ENCODE results near the gene ZNF595. TPM values are rescaled to one million over a fixed set of nuclear protein-coding genes. Genes with fewer than 3 reads are reported as not detected.

Gene ZNF595
- polyA plus RNA-seq, 3 donors: 0.58 to 7.3 (median 1.6) TPM

- no peak overlapping the region for H3K4me3 ChIP-seq (replicated peaks in 1 of 3; ENCODE audit: low read depth in 2 of 3, low read length in 3 of 3)
- H3K4me1 ChIP-seq (ENCODE audit: control insufficient read depth in 1 of 2, insufficient read depth in 2 of 2, low read length in 2 of 2): no peaks in the 10 kb centered on the region
- H3K9me3 ChIP-seq (replicated peaks in 1 of 2; ENCODE audit: control insufficient read depth in 1 of 2, insufficient read depth in 1 of 2, low read length in 2 of 2): peaks cover 73 to 96% of the 10 kb centered on the region in 2 donors
- no peak overlapping the region for H3K9ac ChIP-seq (ENCODE audit: insufficient read depth, low read length, poor library complexity, severe bottlenecking)
- no peak overlapping the region for H3K4me2 ChIP-seq (replicated peaks; ENCODE audit: extremely low read depth, low read length, poor library complexity, severe bottlenecking)
- no peak overlapping the region for H3K27ac ChIP-seq (ENCODE audit: low read depth in 1 of 2, low read length in 2 of 2)
- Mint-ChIP-seq H3K27me3 (ENCODE audit: low read depth in 3 of 3) (peaks cover 0 to 2% (median 1%) of the 10 kb centered on the region in 3 donors), H3K27ac (no peak overlapping the region), H3K36me3 (no peaks in the 10 kb centered on the region), H3K9me3 (peaks cover 41 to 87% (median 81%) of the 10 kb centered on the region in 7 donors), H3K4me3 (no peak overlapping the region), H3K4me1 (no peaks in the 10 kb centered on the region)
- no peaks in the 10 kb centered on the region for H4K20me1 ChIP-seq (ENCODE audit: insufficient read depth, low read length)
- H2AFZ ChIP-seq (ENCODE audit: insufficient read depth, low read depth, low read length, poor library complexity, severe bottlenecking): no peak overlapping the region
- H3K27me3 ChIP-seq (ENCODE audit: control insufficient read depth in 2 of 2, insufficient read depth in 2 of 2, low read length in 2 of 2): no peaks in the 10 kb centered on the region
- no peaks in the 10 kb centered on the region for H3K79me2 ChIP-seq (ENCODE audit: insufficient read depth, low read length)
- no peak for DNase-seq
- TF ChIP-seq CTCF (IDR thresholded peaks at IDR 0.05): no peak
- WGBS (ENCODE audit: insufficient coverage): no CpG with 5 or more reads among the region's 1 CpG
- intact Hi-C loops (cut with micrococcal nuclease): no loop called here
- H3K36me3 ChIP-seq (replicated peaks in 1 of 2; ENCODE audit: control insufficient read depth in 1 of 2, insufficient read depth in 2 of 2, low read length in 2 of 2): no peaks in the 10 kb centered on the region
Measured at GRCh38 chr4:98386-98785, 45.3 kb downstream of the ZNF595 start.

- no peak overlapping the region for H3K9ac ChIP-seq (ENCODE audit: insufficient read depth, low read length, poor library complexity, severe bottlenecking)
Measured at GRCh38 chr4:99863-100262, 46.7 kb downstream of the ZNF595 start.

More at GRCh38 chr4:99863-100262, 46.7 kb downstream of the ZNF595 start:
- DNase-seq: no peak
- Mint-ChIP-seq H3K4me3 (no peak overlapping the region), H3K4me1 (no peaks in the 10 kb centered on the region), H3K27me3 (ENCODE audit: low read depth in 3 of 3) (peaks cover 0 to 3% (median 2%) of the 10 kb centered on the region in 3 donors), H3K9me3 (peaks cover 36 to 87% (median 74%) of the 10 kb centered on the region in 7 donors), H3K27ac (no peak overlapping the region), H3K36me3 (no peaks in the 10 kb centered on the region)
- no peak for TF ChIP-seq CTCF (IDR thresholded peaks at IDR 0.05)
- Histone ChIP-seq H3K9me3 (replicated peaks in 1 of 2; ENCODE audit: control insufficient read depth in 1 of 2, insufficient read depth in 1 of 2, low read length in 2 of 2) (peaks cover 72 to 96% of the 10 kb centered on the region in 2 donors), H3K27me3 (ENCODE audit: control insufficient read depth in 2 of 2, insufficient read depth in 2 of 2, low read length in 2 of 2) (no peaks in the 10 kb centered on the region), H3K4me1 (ENCODE audit: control insufficient read depth in 1 of 2, insufficient read depth in 2 of 2, low read length in 2 of 2) (no peaks in the 10 kb centered on the region), H3K4me2 (replicated peaks; ENCODE audit: extremely low read depth, low read length, poor library complexity, severe bottlenecking) (no peak overlapping the region), H3K27ac (ENCODE audit: low read depth in 1 of 2, low read length in 2 of 2) (no peak overlapping the region), H3K4me3 (replicated peaks in 1 of 3; ENCODE audit: low read depth in 2 of 3, low read length in 3 of 3) (no peak overlapping the region), H4K20me1 (ENCODE audit: insufficient read depth, low read length) (no peaks in the 10 kb centered on the region), H3K36me3 (replicated peaks in 1 of 2; ENCODE audit: control insufficient read depth in 1 of 2, insufficient read depth in 2 of 2, low read length in 2 of 2) (no peaks in the 10 kb centered on the region), H2AFZ (ENCODE audit: insufficient read depth, low read depth, low read length, poor library complexity, severe bottlenecking) (no peak overlapping the region), H3K79me2 (ENCODE audit: insufficient read depth, low read length) (no peaks in the 10 kb centered on the region)
- no CpG with 5 or more reads among the region's 5 CpGs for WGBS (ENCODE audit: insufficient coverage)
- intact Hi-C loops (cut with micrococcal nuclease): no loop called here
